Lower leg skin (tissue), 3 donors: ENCODE results near the gene KCNJ9.

Experiments used
- POLR2A ChIP-seq, 2 donors: fragments of 450-650 bp; IDR thresholded peaks; one replicate each; pipeline ENCODE4 v1.6.1; 2016 to 2017; ENCODE audit warnings: antibody characterized with exemption in 2 of 2, mild to moderate bottlenecking in 1 of 2, moderate library complexity in 1 of 2
- TF ChIP-seq, protein P1 (sequence below), 3 donors: fragments of 450-650 bp; IDR thresholded peaks; one replicate each; pipeline ENCODE4 v1.5.1; 2016; ENCODE audit warnings: antibody characterized with exemption in 3 of 3, mild to moderate bottlenecking in 3 of 3, moderate library complexity in 2 of 3

DNA sequence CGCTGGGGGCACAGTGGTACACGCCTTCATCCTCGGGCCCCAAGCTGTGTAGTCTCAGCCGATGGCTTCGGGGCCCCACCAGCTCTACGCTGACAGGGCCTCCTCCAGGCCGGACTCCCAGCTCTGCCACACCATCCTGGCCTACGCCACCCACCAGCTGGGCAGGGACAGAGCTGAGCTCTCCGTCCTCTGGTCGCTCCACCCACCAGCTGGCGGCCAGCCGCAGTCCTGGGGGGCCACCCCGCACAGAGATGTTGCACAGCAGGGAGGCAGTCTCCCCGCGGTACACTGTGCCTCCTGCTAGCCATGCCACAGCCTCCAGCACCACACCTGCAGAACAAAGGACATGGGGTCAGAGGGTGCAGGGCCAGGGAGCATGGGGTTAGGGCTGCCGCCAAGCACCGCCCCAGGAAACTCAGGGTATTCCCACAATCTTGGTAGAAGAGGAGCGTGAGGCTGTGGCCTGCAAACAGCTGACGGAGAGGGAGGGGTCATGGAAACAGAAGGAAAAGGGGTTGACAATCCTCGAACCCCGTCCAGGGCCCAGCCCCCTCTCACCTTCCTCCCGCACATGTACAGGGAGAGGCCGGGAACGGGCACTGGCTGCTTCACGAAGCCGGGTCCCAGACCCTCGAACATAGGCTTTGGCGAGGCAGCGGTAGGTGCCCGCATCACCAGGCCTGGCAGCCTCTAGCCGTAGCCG, 11.2 kb downstream of the KCNJ9 start:
- TF ChIP-seq, protein P1, sequence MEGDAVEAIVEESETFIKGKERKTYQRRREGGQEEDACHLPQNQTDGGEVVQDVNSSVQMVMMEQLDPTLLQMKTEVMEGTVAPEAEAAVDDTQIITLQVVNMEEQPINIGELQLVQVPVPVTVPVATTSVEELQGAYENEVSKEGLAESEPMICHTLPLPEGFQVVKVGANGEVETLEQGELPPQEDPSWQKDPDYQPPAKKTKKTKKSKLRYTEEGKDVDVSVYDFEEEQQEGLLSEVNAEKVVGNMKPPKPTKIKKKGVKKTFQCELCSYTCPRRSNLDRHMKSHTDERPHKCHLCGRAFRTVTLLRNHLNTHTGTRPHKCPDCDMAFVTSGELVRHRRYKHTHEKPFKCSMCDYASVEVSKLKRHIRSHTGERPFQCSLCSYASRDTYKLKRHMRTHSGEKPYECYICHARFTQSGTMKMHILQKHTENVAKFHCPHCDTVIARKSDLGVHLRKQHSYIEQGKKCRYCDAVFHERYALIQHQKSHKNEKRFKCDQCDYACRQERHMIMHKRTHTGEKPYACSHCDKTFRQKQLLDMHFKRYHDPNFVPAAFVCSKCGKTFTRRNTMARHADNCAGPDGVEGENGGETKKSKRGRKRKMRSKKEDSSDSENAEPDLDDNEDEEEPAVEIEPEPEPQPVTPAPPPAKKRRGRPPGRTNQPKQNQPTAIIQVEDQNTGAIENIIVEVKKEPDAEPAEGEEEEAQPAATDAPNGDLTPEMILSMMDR (IDR thresholded peaks at IDR 0.05) = no peak
- TF ChIP-seq POLR2A (IDR thresholded peaks at IDR 0.05) = no peak
